Fibroblast of mammary gland (primary cell): ENCODE data around the gene SLC25A42.

ENCODE experiments used
- DNase-seq: peaks from one replicate; pipeline ENCODE4 v3.0.0-alpha.2; 2010; ENCODE audit warnings: low read depth
- H3K4me3 ChIP-seq: 2 replicates; pipeline ENCODE4 v1.5.1; 2011; ENCODE audit warnings: low read depth, mild to moderate bottlenecking, low read length, moderate library complexity; ENCODE audit not compliant: control insufficient read depth
- CTCF ChIP-seq: conservative IDR thresholded peaks from 2 replicates; pipeline ENCODE4 v1.5.1; 2011; ENCODE audit warnings: low read depth, low read length, inconsistent platforms; ENCODE audit not compliant: control insufficient read depth, insufficient read depth

SLC25A42 gene

GRCh38 chr19:19050104-19050503, 13.7 kb upstream of the SLC25A42 start:
- H3K4me3 ChIP-seq, result no peak overlapping the region
- TF ChIP-seq CTCF, result no peak
- no peak for DNase-seq

- DNase-seq, result no peak
- no peak for TF ChIP-seq CTCF
- H3K4me3 ChIP-seq, result no peak overlapping the region
These were observed 13.1 kb upstream of the SLC25A42 start for GRCh38 chr19:19050731-19051130.

- no peak overlapping the region for H3K4me3 ChIP-seq
- TF ChIP-seq CTCF, result no peak
- no peak for DNase-seq
These were observed 12.1 kb upstream of the SLC25A42 start for GRCh38 chr19:19051478-19052213.

GRCh38 chr19:19052921-19053320, 10.9 kb upstream of the SLC25A42 start:
- no peak overlapping the region for H3K4me3 ChIP-seq
- DNase-seq, result no peak
- TF ChIP-seq CTCF, result no peak

- TF ChIP-seq CTCF, result peak; percentile 60
- peak; percentile 63 for DNase-seq
- no peak overlapping the region for H3K4me3 ChIP-seq
These were observed 10.1 kb upstream of the SLC25A42 start for GRCh38 chr19:19053508-19054314.

GRCh38 chr19:19054315-19054938, 9.4 kb upstream of the SLC25A42 start:
- no peak overlapping the region for H3K4me3 ChIP-seq
- DNase-seq, result no peak
- TF ChIP-seq CTCF, result no peak
